Superior temporal gyrus (tissue), 1 donor: ENCODE measurements around the gene VPS37B.
"Not testable (repeated sequence)": the region's sequence is repeated elsewhere in the genome, so short reads cannot be mapped to it uniquely, and the experiment has no call there.

ENCODE experiments used
- DNase-seq: peaks from one replicate; pipeline ENCODE4 v3.0.0-alpha.2; 2016; ENCODE audit errors: extremely low spot score

VPS37B gene

DNA sequence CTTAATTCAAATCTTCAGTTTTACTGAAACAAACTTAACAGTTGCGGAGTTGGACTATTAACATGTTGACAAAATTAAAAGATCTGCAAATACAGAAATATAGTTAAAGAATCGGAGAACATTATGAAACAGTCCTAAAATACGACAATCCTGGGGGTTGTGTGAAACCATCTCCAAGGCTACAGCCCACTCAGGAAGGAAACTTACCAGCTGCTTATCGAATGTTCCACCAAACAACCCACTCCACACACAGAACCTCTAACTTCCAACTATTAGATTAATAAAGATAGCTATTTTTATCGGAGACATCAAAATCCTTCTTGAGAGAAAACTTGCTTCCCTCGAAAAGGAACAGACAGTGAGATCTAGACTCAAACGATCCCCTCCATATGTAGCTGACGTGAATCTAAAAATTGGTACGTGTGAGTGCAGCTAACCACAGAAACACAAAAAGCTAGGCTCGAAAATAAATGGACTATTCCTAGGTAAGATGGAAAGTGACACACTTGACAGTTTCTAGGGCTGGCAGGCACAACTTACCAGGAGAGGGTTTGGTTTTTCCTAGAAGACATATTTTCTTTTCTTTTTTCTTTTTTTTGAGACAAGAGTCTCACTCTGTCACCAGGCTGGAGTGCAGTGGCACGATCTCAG, 12.9 kb downstream of the VPS37B start:
- DNase-seq, result no peak

DNA sequence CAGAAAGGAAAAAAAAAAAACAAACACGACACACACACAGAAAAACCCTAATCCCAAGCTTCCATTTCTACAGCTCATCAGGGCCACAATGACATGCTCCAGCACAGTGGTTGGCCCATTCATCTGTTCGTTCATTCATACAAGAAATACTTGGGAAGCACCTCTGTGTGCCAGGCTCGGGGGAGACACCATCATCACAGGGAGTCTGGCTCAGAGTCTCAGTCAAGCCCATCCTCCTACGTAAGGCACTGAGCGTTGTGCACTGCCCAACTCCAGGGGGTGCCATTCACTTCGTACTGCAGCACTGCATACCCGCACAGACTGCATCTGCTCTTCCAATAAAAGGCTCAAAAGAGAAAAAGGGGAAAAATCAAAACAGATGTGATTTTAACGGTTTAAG, 15.3 kb downstream of the VPS37B start:
- DNase-seq, result peak; percentile 89

DNA sequence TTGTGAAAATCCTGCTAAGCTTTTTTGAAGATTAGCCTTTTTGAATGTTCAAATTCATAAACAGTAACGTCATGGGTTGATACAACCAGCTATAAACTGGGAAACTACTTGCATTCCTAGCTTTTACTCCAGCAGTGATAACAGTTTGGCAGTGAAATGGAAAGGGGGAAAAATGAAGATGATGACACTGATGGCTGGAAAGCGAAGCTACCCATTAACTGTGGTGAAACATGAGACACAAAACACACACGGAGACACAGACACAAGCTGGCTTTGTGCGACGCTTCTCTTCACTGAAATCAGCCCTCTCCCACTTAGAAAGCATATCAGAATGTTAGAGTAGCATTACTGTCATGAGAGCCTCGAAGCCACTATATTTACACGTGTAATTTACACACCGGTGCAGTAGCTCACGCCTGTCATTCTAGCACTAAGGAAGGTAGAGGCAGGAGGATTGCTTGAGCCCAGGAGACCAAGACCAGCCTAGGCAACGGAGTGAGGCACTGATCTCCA, 15.7 kb downstream of the VPS37B start:
- DNase-seq, result no peak

DNA sequence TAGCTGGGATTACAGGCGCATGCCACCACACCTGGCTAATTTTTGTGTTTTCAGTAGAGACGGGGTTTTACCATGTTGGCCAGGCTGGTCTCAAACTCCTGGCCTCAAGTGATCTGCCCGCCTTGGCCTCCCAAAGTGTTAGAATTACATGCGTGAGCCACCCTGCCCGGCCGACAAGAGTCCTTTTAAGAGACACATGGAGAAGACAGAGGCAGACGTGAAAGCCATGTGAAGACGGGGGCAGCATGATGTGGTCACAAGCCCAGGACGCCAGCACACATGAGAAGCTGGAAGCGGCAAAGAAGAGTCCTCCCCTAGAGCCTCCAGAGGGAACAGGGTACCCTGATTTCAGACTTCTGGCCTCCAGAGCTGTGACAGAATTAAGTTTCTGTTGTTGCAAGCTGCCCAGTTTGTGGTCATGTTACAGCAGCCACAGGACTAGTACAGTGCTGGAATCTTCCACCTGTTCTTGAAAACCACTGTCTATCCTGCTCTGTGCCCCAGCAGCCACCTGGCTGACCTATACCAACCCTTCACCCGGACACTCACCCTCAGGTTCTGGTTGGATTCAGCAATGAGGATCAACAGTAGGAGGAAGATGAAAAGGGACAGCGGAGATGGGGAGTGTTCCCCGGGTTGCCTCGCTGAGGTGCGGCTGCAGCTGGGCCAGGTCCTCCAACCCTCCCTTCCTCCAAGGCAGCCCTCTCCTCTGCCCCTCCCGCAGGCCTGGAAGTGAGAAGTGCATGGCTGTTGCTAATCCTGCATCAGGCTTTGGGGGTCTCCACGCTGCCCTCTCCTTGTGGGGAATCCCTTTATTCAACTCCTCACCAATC, 16.9 kb downstream of the VPS37B start:
- no peak for DNase-seq

DNA sequence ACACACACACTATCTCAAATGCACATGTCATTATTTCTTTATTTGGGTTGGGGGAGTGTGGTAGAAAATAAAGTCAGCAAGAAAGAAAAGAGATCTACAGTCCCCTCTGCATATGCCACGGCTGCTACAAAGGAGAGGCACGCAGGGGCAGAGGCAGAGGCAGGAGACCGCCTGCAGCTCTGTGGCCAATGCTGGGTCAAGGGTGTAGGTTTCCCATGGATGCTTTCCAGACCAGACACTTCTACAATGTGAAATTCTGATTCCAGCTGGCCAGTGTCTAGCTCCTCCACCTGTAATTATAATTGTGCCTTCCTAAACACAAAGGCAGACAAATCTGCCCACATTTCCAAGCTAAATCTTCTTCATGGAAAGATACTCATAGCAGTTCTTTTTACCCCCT, 19.2 kb downstream of the VPS37B start:
- no peak for DNase-seq

DNA sequence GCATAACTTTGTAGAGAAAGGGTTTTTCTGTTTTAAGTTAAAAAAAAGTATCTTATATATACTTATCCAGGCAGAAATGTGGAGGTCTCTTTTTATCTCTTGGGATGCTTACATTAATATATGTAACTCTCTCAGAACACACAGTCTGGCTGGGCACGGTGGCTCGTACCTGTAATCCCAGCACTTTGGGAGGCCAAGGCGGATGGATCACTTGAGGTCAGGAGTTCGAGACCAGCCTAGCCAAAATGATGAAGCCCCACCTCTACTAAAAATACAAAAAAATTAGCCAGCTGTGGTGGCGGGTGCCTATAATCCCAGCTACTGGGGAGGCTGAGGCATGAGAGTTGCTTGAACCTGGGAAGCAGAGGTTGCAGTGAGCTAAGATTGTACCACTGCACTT, 19.6 kb downstream of the VPS37B start:
- not testable (repeated sequence) for DNase-seq

DNA sequence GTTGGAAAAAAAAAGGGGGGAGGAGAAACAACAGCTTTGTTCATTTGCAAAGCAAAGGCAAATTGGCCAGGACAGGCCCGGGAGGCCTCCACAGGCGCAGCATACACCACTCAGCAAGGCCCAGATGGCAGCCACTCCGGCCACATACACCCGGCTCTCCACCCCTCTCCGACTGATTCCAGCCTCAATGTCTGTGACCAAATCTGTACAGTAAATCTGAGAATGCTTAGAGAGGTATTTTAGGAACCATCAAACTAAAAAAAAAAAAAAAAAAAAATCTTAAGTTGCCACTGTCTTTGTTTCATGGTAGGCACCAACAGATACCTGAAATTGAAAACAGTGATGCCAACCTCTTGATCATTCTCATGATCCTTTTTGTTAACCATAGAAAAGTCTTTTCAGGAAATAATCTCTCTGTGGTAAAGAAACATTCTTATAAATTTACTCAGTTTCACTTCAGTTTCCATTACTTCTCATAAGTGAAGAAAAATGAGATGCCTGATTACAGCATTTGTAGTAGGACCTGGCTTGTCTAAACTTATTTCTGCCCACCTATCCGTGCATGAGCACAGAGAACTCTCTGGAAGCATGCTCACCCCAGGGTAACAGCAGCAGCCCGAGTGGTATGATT, 20.2 kb downstream of the VPS37B start:
- DNase-seq, result no peak

DNA sequence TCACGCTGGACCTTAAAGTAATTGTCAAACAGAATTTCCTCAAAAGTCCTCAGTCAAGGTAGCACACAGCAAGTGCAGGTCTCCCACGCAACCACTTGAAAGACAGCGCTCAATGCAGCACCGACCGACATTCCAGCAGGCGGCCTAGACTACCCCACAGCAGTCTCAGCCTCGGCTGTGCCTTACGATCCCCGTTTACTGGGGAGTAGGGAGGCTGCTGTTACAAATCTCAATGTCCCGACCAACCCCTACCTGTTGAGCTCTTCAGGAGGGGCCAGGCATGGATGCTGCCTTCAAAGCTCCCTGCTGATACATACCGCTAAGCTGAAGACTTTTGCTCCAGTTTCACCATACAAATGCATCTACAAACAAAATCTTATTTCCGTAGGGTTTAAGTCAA, 21.8 kb downstream of the VPS37B start:
- no peak for DNase-seq

DNA sequence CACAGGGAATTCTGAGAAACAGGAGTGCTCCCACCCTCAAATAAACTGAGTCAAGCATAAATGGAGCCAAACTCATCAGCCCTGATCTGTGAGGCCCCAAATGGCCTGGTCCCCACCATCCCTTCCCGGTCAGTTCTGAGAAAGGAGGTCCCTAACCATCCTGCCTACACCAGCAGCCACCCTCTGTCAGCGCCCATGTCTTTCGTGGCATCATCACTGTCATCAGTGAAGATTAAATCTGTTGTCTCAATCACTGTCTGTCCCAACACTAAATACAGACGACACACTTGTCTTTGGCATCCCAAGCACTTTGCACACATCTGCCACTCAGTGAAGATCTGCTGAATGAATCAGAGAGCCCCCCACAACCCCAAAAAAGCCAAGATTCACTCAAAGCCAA, 22.4 kb downstream of the VPS37B start:
- no peak for DNase-seq

DNA sequence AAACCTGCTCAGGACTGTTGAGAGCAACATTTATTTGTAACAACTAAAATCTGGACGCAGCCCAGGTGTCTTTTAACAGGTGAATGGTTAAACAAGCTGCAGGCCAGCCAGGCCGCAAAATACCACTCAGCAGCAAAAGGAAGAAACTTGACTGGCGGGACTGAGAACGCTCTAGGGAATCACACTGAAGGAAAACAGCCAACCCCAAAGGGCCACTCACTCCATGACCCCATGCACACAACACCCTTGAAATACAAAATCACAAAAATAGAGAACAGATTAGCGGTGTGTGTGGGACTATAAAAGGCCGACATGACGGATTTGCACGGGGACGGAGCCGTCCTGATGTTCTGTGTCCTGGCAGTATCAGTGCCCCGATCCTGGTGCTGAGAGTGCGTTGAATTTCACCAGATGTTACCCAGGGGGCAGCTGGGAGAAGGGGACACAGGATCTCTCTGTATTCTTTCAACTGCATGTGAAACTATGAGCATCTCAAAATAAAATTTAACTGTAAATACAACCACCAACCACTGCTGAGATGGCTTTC, 23.0 kb downstream of the VPS37B start:
- DNase-seq, result no peak

DNA sequence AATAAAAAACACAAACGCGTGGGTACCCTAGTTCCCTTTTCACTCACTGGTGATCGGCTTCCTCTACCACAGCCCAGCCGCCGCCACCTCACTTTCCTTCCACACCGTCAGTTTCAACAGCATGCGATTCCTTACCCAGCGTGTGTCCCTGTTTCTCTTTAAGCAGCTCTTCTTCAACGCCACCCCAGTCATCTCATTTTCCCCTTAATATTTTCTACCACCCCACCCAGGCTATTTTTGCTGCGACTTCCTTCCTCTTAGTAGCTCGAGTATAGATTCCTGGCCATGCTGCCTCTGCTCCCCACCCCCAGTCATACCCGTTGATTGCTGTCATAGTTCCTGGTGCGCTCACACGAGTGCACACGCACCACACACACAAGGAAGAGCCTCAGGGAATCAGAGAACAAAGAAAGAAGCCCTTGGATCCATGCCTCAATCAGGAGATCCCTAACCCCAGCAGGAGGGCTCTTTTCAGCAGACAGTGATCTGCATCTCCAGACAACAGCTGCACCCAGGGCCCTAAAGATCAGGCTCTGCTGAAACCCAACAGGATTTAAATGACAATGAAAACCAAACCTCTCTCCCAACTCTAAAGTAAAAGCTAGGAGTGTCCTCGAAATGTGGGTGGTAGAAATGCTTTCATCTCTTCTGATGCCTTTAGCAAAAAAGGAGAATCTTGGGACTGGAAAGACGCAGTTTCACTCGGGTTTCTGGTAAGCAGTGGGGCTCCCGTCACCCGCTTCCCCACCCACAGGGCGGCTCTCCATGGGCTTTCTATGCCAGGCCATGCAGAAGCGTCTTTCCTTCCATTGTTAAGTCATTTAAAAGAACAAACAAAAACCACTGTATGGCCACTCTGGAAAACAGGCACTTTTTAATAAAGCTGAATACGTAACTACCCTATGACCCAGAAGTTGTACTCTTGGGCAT, 23.8 kb downstream of the VPS37B start:
- DNase-seq, result no peak

DNA sequence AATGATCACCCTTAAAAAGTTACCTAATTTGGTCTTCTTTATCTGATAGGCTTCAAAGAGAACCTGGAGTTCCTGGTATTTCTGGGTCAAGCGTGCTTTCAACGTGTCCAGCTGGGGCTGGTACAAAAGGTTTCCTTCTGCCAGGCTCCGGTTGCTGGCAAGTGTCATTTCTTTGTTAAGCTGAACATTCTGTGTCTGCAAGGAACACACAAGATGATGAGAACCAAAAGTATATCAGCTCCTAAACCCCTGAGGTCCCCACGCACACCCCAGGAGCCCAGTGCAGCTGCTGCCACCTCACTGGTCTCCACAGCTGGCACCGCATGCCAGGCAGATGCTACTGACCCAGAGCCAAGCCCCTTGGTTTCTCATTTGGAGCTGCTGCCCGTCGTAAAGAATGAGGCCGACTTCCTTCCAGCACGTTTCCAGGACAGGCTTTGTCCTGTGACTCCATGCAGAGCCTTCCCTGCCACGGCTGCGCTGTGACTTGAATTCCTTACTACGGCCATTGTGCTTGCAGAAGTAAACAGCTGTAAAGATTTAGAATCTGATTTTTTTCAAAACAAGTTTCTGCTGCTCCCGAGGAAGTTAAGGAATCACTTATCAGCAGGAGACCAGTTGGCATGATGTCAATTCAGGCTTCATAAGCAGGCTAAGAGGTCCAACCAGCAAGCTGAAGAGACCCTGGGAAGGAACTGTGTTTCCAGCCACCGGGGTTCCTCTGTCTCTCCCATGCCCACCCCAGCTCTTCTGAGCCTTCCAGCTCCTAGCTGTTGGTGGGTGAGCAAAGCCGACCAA, 24.9 kb downstream of the VPS37B start:
- DNase-seq, result no peak

DNA sequence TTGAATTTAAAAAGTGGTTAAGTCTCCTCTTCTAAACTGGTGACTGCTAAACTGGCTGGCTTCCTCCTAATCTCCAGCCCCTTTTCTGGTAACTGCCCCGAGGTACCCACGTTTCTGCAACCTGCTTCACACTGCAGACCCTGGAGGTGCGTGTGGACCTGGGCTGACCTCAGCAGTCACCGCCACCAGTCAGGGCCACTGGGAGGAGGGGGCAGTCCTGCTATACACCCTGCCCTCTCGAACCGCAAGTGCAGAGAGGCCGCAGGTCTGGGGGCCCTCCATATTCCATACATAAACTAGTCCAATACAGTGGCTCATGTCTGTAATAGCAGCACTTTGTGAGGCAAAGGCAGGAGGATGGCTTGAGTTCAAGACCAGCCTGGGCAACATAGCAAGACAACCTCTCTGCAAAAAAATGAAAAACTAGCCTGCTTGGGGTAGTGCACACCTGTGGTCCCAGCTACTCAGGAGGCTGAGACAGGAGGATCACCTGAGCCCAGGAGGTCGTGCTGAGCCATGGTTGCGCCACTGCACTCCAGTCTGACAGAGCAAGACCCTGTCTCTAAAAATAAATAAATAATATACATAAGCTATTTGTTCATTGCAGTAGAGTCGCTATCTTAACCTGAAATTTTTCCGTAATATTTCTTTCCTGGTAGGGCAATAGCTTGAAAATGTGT, 25.6 kb downstream of the VPS37B start:
- DNase-seq, result no peak

DNA sequence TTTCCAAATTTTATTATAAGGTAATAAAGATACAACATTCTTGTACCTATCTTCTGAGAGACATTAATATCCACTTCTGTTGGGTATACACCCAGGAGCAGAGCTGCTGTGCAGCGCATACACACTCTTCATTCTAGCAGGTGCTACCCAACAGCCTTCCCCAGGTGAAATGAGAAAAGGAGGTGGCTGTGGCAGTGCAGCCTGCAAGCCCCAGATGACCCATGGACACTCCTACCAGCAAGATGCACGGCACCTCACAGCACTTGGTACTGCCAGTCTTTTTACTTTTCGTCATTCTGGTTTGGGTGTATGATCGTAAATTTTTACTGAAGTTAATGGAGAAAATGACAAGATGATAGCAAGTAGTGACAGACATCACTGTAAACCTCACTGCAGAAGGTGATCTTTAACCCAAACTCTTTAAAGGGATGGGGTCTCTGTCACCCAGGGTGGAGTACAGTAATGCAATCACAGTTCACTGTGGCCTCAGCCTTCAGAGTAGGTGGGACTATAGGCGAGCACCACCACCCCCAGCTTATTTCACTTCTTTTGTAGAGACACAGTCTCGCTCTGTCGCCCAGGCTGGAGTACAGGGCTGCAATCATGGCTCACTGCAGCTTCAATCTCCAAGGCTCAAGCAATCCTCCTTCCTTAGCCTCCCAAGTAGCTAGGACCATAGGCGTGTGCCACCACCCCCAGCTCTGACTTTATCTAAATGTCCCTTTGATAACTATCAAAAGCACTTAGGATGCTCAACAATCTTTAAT, 26.5 kb downstream of the VPS37B start:
- no peak for DNase-seq

DNA sequence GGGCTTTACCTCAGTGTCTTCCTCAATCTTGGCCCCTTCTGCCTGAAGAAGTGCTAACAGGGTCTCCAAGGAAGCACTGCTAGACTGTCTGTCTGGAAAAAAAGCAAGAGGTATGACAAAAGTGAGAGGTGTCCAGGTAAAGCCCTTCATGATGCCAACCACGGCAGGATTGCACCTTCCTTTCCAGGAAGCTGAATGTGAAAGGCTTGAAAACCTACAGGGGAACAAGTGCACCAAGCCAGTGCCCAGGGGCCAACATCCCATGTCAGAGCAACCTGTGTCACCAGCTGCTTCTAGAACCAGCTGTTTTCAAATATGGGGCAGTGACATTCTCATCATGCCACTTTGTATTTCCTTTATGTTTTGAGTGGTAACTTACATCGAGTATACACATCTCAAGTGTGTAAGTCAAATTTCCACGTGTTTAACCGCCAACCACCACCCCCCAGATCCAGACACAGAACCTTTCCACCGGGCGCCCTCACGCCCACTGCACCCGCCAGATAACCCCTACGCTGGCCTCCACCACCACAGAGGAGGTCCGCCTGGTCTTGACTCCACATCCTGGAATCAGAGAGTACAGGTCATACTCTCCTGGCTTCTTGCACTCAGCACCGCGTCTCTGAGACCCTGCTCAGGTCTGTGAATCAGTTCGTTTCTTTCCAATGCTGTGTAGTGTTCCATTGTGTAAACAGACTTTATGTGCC, 27.3 kb downstream of the VPS37B start:
- DNase-seq, result no peak

DNA sequence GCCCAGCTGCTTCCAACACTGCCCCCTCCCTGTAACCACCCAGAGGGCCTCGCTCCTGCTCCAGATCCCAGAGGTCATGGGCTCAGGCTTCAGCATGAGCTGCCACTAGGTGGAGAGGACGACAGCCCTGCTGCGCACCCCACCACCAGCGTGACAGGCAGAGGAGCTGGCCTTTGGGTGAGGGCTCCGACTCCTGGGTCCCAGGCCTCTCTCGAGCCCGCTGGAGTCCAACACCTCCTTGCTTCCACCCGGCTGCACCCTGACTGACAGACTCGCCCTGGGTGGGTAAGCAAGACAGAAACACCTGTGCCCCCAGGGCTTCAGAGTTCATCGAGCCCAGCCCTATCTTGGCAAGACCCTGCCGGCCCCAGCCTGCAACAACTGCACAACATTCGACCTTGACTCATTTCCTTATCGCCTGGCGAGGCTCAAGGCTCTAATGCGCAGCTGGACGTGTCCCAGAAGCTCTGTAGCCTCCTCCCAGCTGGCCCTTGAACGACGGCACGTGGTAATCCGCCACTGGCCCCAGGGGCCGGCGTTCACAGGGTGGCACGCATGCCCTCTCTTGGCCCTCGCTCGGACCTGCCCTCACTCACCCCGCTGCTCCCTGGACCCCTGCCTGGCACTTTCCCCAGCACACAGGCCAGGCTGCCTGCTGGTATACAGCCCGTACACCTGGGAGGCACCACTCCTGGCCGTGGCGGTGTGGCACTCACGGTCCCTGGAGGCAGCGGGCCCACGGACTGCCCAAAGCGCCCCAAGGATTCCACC, 28.0 kb downstream of the VPS37B start:
- no peak for DNase-seq

DNA sequence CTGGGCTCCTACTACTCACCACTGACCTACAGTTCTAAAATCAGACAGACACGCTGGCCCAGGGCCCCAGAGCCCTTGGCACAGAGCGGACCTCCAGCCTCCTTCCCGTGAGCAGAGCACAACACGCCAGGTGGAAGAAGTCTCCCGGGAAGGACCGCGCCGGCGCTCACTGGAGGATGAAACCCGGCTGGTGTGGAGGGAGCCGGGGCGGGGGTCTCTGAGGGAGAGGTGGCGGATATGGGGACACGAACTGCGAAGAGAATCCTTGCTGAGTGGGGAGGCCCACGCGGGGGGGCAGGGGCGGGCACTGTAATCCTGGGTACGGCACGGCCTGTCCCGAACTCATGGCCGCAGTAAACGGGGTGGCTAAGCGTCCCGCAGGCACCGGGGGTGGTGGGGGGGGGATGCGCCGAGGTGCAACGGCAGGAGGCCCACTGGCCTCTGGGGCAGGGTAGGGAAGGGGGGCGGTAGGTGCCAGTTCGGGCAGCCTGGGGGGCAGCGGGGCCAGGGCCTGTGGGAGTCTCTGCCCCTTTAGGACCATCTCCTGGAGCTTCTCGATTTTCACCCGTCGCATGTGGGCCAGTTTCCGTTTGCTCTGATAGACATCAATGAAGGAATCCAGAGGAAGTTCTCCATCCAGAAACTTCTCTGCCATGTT, 28.8 kb downstream of the VPS37B start:
- no peak for DNase-seq
